WI38 (cell line): Measurements from ENCODE around the gene BRSK2.

Experiments
- H3K4me3 ChIP-seq: 2 replicates; pipeline ENCODE4 v1.5.1; 2011; ENCODE audit warnings: low read depth, mild to moderate bottlenecking, control low read depth, low read length
- TF ChIP-seq, protein P1 (sequence below): IDR thresholded peaks from 2 replicates; pipeline ENCODE4 v1.5.1; 2012; ENCODE audit warnings: low read depth, mild to moderate bottlenecking, control low read depth, low read length

The BRSK2 gene

DNA sequence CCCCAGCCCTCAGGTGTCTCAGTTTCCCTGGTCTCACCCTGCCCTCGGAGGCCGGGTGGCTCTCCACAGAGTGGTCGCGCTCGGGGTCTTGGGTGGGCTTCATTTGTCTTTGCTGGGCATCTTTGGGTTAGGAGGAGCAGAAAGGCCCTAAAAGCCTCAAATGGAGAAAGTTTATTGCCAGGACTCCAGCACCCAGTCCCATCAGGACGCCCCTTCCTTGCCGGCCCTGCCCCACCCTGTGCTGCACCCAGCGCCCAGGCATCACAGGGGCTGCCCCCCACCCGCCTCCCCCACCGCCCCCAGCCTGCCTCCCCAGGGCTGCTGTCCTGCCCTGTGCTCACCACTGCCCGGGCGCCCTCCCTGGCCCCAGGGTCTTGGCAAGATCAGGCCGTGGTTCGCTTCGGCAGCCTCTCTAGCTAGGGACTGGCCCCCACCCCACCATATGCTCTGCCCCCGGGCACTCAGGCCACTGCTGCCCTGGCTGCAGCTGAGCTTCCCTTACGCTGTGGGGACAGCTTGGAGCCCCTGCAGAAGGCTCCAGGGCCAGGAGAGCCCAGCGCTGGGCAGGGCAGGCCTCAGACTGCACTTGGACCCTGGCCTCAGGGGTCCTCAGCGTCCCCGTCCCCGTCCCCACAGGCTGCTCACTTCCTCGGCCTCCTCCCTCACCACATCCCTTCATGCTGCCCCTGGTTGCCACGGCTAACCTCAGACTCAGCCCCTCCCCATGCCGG is 65.5 kb downstream of the BRSK2 start:
- TF ChIP-seq, protein P1, sequence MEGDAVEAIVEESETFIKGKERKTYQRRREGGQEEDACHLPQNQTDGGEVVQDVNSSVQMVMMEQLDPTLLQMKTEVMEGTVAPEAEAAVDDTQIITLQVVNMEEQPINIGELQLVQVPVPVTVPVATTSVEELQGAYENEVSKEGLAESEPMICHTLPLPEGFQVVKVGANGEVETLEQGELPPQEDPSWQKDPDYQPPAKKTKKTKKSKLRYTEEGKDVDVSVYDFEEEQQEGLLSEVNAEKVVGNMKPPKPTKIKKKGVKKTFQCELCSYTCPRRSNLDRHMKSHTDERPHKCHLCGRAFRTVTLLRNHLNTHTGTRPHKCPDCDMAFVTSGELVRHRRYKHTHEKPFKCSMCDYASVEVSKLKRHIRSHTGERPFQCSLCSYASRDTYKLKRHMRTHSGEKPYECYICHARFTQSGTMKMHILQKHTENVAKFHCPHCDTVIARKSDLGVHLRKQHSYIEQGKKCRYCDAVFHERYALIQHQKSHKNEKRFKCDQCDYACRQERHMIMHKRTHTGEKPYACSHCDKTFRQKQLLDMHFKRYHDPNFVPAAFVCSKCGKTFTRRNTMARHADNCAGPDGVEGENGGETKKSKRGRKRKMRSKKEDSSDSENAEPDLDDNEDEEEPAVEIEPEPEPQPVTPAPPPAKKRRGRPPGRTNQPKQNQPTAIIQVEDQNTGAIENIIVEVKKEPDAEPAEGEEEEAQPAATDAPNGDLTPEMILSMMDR: no peak
- H3K4me3 ChIP-seq: no peak overlapping the region

DNA sequence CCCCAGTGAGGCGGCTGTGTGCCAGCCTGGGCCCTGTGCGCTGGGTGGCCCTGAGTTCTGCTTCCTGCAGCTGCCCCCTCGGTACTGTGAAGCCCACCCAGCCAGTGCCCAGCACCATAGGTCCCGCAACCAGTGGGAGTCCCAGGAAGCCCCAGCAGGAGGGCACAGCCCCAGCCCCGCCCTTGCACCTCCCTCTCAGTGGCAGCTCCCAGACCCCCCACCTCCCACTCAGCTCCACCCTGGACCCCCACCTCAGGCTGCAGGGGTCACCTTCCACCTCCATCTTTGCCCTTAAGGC is 66.0 kb downstream of the BRSK2 start:
- TF ChIP-seq, protein P1: no peak
- H3K4me3 ChIP-seq: no peak overlapping the region

DNA sequence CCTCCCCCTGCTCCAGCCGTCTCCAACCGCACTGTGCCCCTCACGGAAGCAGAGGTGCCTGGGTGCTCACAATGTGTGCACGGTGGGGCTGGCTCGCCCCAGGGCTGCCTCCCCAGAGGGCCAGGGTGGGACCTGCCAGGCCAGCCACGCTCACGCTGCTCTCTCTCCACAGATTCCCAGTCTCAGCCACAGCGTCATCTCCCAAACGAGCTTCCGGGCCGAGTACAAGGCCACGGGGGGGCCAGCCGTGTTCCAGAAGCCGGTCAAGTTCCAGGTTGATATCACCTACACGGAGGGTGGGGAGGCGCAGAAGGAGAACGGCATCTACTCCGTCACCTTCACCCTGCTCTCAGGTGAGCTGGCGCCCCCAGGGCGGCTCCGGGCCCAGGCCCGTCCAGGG is 66.4 kb downstream of the BRSK2 start:
- TF ChIP-seq, protein P1: no peak

DNA sequence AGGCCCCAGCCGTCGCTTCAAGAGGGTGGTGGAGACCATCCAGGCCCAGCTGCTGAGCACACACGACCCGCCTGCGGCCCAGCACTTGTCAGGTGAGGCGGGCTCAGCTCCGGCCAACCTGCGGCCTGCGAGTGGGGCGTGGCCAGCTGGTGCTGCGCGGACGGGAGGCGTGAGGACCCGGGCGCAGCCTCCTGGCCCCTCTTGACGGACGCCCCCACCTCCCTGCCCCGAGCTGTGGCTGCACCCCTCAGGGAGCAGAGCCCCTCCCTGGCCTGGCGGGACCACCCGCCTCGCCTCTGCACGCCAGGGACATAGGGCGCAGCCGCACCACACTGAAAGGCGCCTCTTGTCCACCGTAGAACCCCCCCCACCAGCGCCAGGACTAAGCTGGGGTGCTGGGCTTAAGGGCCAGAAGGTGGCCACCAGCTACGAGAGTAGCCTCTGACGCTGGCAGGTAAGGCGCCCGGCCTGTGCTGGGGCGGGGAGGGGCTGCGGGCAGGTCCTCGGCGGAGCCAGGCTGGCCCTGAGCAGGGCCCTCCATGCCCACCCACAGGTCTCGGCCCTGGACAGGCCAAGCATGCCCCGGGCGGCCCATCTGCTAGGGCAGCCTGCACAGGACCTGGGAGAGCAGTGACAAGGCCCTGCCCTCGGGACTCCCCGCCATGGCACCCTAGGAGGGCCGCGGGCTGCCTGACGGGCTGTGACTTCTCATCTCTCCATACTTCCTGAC is 67.0 kb downstream of the BRSK2 start:
- TF ChIP-seq, protein P1: no peak
- no peak overlapping the region for H3K4me3 ChIP-seq

More for the DNA sequence above, 66.4 kb downstream of the BRSK2 start:
- H3K4me3 ChIP-seq: no peak overlapping the region

DNA sequence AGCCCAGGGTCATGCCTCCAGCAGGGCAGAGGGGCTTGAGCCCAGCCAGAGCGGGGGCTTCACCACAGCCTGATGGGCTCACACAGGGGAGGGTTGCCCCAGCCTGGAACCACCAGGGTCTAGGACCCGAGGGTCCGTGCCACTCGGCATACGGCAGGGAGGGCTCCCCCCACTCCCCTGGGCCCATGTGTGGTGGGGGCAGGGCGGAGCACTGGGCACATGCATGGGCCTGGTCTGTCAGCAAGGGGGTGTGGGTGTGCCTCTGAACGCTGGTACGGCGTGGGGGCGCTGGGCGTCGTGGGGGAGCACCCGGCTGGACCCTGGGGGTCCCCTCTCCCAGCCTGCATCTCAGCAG is 67.6 kb downstream of the BRSK2 start:
- H3K4me3 ChIP-seq: no peak overlapping the region
- TF ChIP-seq, protein P1: no peak

DNA sequence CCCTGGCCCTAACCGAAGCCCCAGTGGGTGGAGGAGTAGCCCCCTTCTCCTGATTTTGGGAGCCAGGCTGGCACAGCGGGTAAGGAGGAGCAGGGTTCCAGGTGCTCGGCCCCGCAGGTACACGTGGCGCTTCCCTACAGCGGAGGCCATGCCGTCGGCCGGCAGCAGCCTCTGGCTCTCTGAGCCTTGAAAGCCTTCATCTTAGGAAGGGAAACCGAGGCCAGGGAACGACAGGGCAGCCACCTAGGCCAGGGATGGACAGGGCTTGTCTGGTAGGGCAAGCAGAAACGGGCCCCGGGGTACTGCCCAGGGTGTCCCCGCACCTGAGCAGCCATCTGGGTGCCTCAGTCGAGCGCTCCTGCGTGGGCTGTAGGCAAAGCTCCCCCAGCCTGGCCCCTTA is 68.1 kb downstream of the BRSK2 start:
- TF ChIP-seq, protein P1: no peak
- H3K4me3 ChIP-seq: no peak overlapping the region
